Body of pancreas (tissue), 4 donors: ENCODE measurements around the gene TRERF1. TPM values are rescaled to one million over a fixed set of nuclear protein-coding genes. Genes with fewer than 3 reads are reported as not detected.

Source experiments
- ATAC-seq: fragments of 150-250 bp; one replicate; pipeline ENCODE4 v1.9.1; 2016
- DNase-seq, 4 donors: peaks; one replicate each; pipeline ENCODE4 v3.0.0-alpha.2; 2019
- H3K27ac ChIP-seq, 4 donors: fragments of 200-600 bp; sonication (generic); 1 replicate in 3 of 4; 2 replicates in 1 of 4; pipeline versions ENCODE4 v1.5.1 to v1.6.1; 2016 to 2019; ENCODE audit warnings: mild to moderate bottlenecking in 1 of 4, mixed read lengths in 1 of 4, moderate library complexity in 1 of 4
- H3K27me3 ChIP-seq, 2 donors: fragments of 200-600 bp; sonication (generic); one replicate each; pipeline ENCODE4 v1.6.0; 2016; ENCODE audit warnings: mild to moderate bottlenecking in 1 of 2
- H3K36me3 ChIP-seq, 2 donors: fragments of 200-600 bp; sonication (generic); replicated peaks in 1 of 2; 2 replicates each; pipeline ENCODE4 v1.5.1; 2016; ENCODE audit warnings: low read depth in 2 of 2; ENCODE audit not compliant: insufficient read depth in 1 of 2
- H3K4me1 ChIP-seq: fragments of 200-600 bp; sonication (generic); one replicate; pipeline ENCODE4 v1.6.0; 2016
- H3K4me3 ChIP-seq, 2 donors: fragments of 200-600 bp; sonication (generic); 1 replicate in 1 of 2; 2 replicates in 1 of 2; pipeline ENCODE4 v1.5.1; 2016 to 2019
- H3K9me3 ChIP-seq, 3 donors: fragments of 200-600 bp; sonication (generic); 1 replicate in 2 of 3; 2 replicates in 1 of 3; pipeline ENCODE4 v1.5.1; 2016
- POLR2A ChIP-seq, 3 donors: fragments of 450-650 bp; IDR thresholded peaks; one replicate each; pipeline ENCODE4 v1.6.1; 2016; ENCODE audit warnings: antibody characterized with exemption in 3 of 3, mild to moderate bottlenecking in 2 of 3
- WGBS, 2 donors: methylation state at CpG; one replicate each; pipeline ENCODE4 v1.1.5; 2017; 5-methylcytosine and 5-hydroxymethylcytosine counted together
- intact Hi-C: fragments of 100-400 bp; cut with DNase I; formaldehyde crosslinking; loops from one replicate; pipeline ENCODE4 v1.15.1; 2023
- total RNA-seq, 2 donors: library from RNA; depleted of rRNA; stranded (reverse); fragments of >200 nt; gene quantifications; one replicate each; pipeline ENCODE4 v1.1.0, GENCODE V29; 2016
- TF ChIP-seq, protein P1 (sequence below), 7 experiments: fragments of 450-650 bp in 4 of 7; fragments of 200-600 bp in 3 of 7; sonication (generic) in 3 of 7; IDR thresholded peaks; one replicate each; pipeline ENCODE4 v1.5.1; 2016 to 2019; ENCODE audit warnings: antibody characterized with exemption in 7 of 7

TRERF1 gene
- total RNA-seq, 2 donors from 2014 or later: 2.3 to 3.4 TPM

DNA sequence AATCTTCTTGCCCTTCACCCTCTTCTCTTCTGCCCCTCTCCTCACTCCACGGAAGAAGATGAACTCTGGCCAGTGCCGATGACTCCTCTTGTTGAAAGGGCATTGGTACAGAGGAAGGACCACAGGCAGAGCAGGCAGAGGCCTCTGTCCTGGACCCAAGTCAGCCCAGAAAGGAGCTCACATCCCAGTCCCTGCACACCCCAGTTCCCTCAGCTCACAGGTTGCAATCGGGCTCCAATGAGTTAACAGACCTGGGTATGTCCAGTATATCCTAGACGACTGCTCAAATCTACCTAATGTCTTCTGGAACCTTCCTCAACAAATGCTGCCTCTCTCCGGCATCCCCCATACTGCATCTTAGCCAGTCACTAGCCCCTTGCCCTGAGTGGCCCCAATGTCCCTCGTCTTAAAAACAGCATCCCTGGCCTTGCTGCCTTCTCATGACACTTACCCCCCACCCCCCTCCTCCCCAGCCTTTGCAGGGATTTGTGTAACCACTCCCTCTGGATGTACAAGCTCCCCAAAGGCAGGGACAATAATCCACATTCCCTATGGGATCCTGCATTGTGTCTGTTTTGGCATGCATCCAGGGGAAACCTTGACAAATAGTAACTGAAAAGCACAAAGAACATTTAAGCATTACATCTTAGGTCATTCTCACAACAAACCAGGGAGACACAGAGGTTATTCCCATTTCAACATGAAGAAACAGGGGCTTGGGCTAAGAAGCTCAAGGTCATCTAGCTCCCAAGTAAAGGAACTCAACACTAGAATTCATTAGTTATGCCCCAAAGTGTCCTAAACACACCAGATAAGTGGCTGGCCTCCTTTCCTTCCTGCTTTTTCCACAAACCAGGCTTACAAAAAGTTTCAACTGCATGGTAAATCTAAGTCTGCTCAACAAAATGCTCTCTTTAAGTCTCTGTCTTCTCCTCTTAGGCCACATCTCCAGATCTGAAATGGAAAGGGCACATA, 45.1 kb downstream of the TRERF1 start:
- no peaks in the 10 kb centered on the region for H3K36me3 ChIP-seq
- ATAC-seq: no peak
- H3K9me3 ChIP-seq: no peaks in the 10 kb centered on the region
- no peak overlapping the region for H3K27ac ChIP-seq
- intact Hi-C loops: no loop called here
- no peak for DNase-seq
- H3K4me1 ChIP-seq: no peaks in the 10 kb centered on the region
- 87 to 89% methylated on average over 6 of the region's 6 CpGs for WGBS, 2 donors
- no peaks in the 10 kb centered on the region for H3K27me3 ChIP-seq
- no peak overlapping the region for H3K4me3 ChIP-seq
- TF ChIP-seq, protein P1, sequence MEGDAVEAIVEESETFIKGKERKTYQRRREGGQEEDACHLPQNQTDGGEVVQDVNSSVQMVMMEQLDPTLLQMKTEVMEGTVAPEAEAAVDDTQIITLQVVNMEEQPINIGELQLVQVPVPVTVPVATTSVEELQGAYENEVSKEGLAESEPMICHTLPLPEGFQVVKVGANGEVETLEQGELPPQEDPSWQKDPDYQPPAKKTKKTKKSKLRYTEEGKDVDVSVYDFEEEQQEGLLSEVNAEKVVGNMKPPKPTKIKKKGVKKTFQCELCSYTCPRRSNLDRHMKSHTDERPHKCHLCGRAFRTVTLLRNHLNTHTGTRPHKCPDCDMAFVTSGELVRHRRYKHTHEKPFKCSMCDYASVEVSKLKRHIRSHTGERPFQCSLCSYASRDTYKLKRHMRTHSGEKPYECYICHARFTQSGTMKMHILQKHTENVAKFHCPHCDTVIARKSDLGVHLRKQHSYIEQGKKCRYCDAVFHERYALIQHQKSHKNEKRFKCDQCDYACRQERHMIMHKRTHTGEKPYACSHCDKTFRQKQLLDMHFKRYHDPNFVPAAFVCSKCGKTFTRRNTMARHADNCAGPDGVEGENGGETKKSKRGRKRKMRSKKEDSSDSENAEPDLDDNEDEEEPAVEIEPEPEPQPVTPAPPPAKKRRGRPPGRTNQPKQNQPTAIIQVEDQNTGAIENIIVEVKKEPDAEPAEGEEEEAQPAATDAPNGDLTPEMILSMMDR (IDR thresholded peaks at IDR 0.05): no peak
- no peak for TF ChIP-seq POLR2A (IDR thresholded peaks at IDR 0.05)

DNA sequence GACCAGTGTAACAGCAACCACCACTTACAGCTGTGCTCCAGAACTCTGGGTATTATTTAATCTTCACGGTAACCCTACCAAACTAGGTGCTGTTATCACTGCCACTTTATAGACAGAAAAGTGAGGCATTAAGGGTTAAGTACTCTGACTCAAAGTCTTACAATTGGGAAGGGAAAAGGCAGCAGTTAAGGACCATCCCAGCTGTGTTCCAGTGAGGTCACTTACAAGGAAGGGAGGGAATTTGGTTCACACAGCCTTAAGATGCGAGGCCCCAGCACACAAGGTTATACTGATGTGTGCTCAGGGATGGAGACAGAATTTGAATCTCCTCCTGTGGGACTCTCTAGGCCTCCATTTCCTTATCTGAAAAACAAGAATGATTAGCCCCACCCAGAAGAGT, 46.7 kb downstream of the TRERF1 start:
- 83% methylated on average over 2 of the region's 2 CpGs for WGBS, 2 donors
- intact Hi-C loops: no loop called here
- H3K9me3 ChIP-seq: no peaks in the 10 kb centered on the region
- no peak for DNase-seq
- H3K27ac ChIP-seq: no peak overlapping the region
- TF ChIP-seq POLR2A (IDR thresholded peaks at IDR 0.05): no peak
- TF ChIP-seq, protein P1 (IDR thresholded peaks at IDR 0.05): no peak
- no peaks in the 10 kb centered on the region for H3K36me3 ChIP-seq
- no peaks in the 10 kb centered on the region for H3K4me1 ChIP-seq
- H3K4me3 ChIP-seq: no peak overlapping the region
- H3K27me3 ChIP-seq: no peaks in the 10 kb centered on the region
- no peak for ATAC-seq

DNA sequence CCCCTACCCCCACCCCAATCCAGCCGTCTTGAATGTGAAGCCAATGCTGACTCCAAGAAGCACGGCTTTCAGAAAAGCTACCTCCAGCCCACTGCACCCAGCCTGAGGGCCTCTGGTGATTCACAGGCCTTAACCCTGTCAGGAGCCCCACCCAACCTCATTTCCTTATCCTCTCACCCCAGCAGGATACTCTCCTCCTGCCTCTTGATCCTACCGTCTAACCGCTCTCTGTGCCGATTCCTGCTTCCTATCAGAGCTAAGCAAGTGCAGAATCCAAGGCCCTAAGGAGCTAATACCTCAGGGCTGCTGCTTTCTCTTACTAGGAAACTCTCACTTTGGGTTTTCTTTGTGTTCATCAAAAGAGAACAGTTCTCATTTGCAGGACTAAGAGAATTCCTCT, 47.2 kb downstream of the TRERF1 start:
- intact Hi-C loops: no loop called here
- peak in 1 of 4 donors; percentile 38 for DNase-seq
- Histone ChIP-seq H3K4me3 (no peak overlapping the region), H3K27ac (no peak overlapping the region), H3K36me3 (no peaks in the 10 kb centered on the region), H3K27me3 (no peaks in the 10 kb centered on the region), H3K9me3 (no peaks in the 10 kb centered on the region), H3K4me1 (no peaks in the 10 kb centered on the region)
- no peak for ATAC-seq
- WGBS, 2 donors: 62 to 81% methylated on average over 5 of the region's 5 CpGs
- TF ChIP-seq, protein P1 (IDR thresholded peaks at IDR 0.05): no peak
- TF ChIP-seq POLR2A (IDR thresholded peaks at IDR 0.05): no peak

DNA sequence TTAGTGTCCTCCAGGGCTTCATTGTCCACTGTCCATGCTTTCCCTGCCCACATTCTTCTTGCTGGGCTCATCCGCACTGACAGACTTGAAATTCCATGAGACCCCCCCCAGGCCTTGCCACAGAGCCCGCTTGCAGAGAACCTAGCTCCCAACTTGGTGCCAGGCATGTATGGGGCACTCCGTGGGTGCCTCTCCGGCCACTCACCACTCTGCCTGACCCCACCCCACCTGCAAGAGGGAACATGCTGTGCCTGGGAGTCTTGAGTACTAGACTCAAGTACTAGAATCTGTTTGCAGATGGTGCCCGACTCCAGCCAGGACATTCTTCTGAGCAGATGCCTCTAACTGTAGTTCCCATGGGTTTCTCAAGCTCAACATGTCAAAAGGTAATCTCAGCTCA, 47.9 kb downstream of the TRERF1 start:
- Histone ChIP-seq H3K4me3 (no peak overlapping the region), H3K27ac (no peak overlapping the region), H3K27me3 (no peaks in the 10 kb centered on the region), H3K4me1 (no peaks in the 10 kb centered on the region), H3K9me3 (no peaks in the 10 kb centered on the region), H3K36me3 (no peaks in the 10 kb centered on the region)
- TF ChIP-seq POLR2A (IDR thresholded peaks at IDR 0.05): no peak
- TF ChIP-seq, protein P1 (IDR thresholded peaks at IDR 0.05): no peak
- intact Hi-C loops: no loop called here
- DNase-seq (no peak), ATAC-seq (no peak)
- 87 to 93% methylated on average over 3 to 5 of the region's 5 CpGs for WGBS, 2 donors
